IMR-90 (cell line): ENCODE measurements around the gene KDM2B. TPM values are rescaled to one million over a fixed set of nuclear protein-coding genes. Genes with fewer than 3 reads are reported as not detected.

Experiments used
- ATAC-seq: fragments of 200-7000 bp; cut with Tn5 transposase; 2 replicates; pipeline ENCODE4 v1.9.1; 2020; ENCODE audit warnings: low read depth, mild to moderate bottlenecking, moderate library complexity
- BruUV-seq: library from RNA; stranded (reverse); fragments of 400-500 nt; replicated peaks from 2 replicates; lab custom pipeline; 2021; lab: Mats Ljungman, UMichigan
- CTCF ChIA-PET: fragments of 300-600 bp; formaldehyde crosslinking; extraction: SDS; loops from one replicate; lab custom pipeline; 2021; ENCODE audit warnings: antibody characterized with exemption; lab: Yijun Ruan, JAX
- POLR2A ChIA-PET: fragments of 300-600 bp; sonication (Branson Sonifier 250); formaldehyde crosslinking; loops from one replicate; lab custom pipeline; 2022; ENCODE audit warnings: antibody characterized with exemption; ENCODE audit not compliant: unreplicated experiment; lab: Charles Lee
- DNase-seq: peaks from one replicate; pipeline ENCODE4 v3.0.0; 2013
- H2AFZ ChIP-seq: replicated peaks from 2 replicates; pipeline ENCODE3; 2013; ENCODE audit warnings: low read length, mild to moderate bottlenecking; ENCODE audit not compliant: poor library complexity
- H2AK5ac ChIP-seq: 2 replicates; pipeline ENCODE4 v1.6.1; 2013; ENCODE audit warnings: low read depth, low read length, inconsistent platforms
- H2AK9ac ChIP-seq: replicated peaks from 2 replicates; pipeline ENCODE3; 2013; ENCODE audit warnings: mild to moderate bottlenecking, low read depth, low read length, moderate library complexity; ENCODE audit not compliant: poor library complexity
- H2BK120ac ChIP-seq: 2 replicates; pipeline ENCODE4 v1.6.1; 2013; ENCODE audit warnings: low read depth, low read length, inconsistent platforms
- H2BK15ac ChIP-seq: 3 replicates; pipeline ENCODE4 v1.6.1; 2013; ENCODE audit warnings: low read depth, low read length, inconsistent platforms
- H2BK20ac ChIP-seq: 2 replicates; pipeline ENCODE4 v1.6.1; 2013; ENCODE audit warnings: low read depth, mild to moderate bottlenecking, inconsistent platforms, low read length, moderate library complexity
- H2BK5ac ChIP-seq: 2 replicates; pipeline ENCODE4 v1.6.1; 2013; ENCODE audit warnings: mild to moderate bottlenecking, low read depth, low read length, inconsistent platforms; ENCODE audit not compliant: poor library complexity, severe bottlenecking
- H3K14ac ChIP-seq: replicated peaks from 2 replicates; pipeline ENCODE4 v1.6.1; 2013; ENCODE audit warnings: low read depth, low read length, inconsistent platforms
- H3K18ac ChIP-seq: 2 replicates; pipeline ENCODE4 v1.6.1; 2013; ENCODE audit warnings: low read depth, low read length, control low read depth
- H3K23ac ChIP-seq: 2 replicates; pipeline ENCODE4 v1.6.1; 2013; ENCODE audit warnings: low read depth, low read length, inconsistent platforms
- H3K27ac ChIP-seq: 2 replicates; pipeline ENCODE4 v1.5.1; 2013; ENCODE audit warnings: mild to moderate bottlenecking, control low read depth, low read length; ENCODE audit not compliant: insufficient read depth
- H3K27me3 ChIP-seq: 2 replicates; pipeline ENCODE4 v1.6.1; 2013; ENCODE audit warnings: low read length; ENCODE audit not compliant: control insufficient read depth, insufficient read depth
- H3K36me3 ChIP-seq: 2 replicates; pipeline ENCODE4 v1.6.1; 2013; ENCODE audit warnings: low read length, mixed read lengths; ENCODE audit not compliant: control insufficient read depth, insufficient read depth
- H3K4ac ChIP-seq: 2 replicates; pipeline ENCODE4 v1.6.1; 2013; ENCODE audit warnings: low read depth, low read length, inconsistent platforms
- H3K4me1 ChIP-seq: 2 replicates; pipeline ENCODE4 v1.6.1; 2013; ENCODE audit warnings: low read length, mixed read lengths; ENCODE audit not compliant: control insufficient read depth, insufficient read depth
- H3K4me2 ChIP-seq: 2 replicates; pipeline ENCODE4 v1.6.1; 2013; ENCODE audit warnings: low read depth, mild to moderate bottlenecking, control low read depth, low read length, moderate library complexity
- H3K4me3 ChIP-seq: 2 replicates; pipeline ENCODE4 v1.5.1; 2013; ENCODE audit warnings: low read depth, mild to moderate bottlenecking, control low read depth, low read length, moderate library complexity; ENCODE audit not compliant: insufficient read depth
- H3K56ac ChIP-seq: 2 replicates; pipeline ENCODE4 v1.6.1; 2013; ENCODE audit warnings: low read length, inconsistent platforms; ENCODE audit not compliant: insufficient read depth; ENCODE audit errors: extremely low read depth
- H3K79me1 ChIP-seq, 2 experiments: 2 replicates each; pipeline ENCODE4 v1.6.1; 2013; ENCODE audit warnings: low read length in 2 of 2, inconsistent platforms in 1 of 2, low read depth in 1 of 2
- H3K9ac ChIP-seq: 2 replicates; pipeline ENCODE4 v1.6.1; 2013; ENCODE audit warnings: low read depth, low read length, control low read depth
- H3K9me1 ChIP-seq: 2 replicates; pipeline ENCODE4 v1.6.1; 2013; ENCODE audit warnings: low read length, inconsistent platforms; ENCODE audit not compliant: insufficient read depth
- H3K9me3 ChIP-seq: 2 replicates; pipeline ENCODE4 v1.6.1; 2013; ENCODE audit warnings: low read length; ENCODE audit not compliant: control insufficient read depth, insufficient read depth
- H4K20me1 ChIP-seq: 2 replicates; pipeline ENCODE4 v1.6.1; 2013; ENCODE audit warnings: low read length, inconsistent platforms; ENCODE audit not compliant: insufficient read depth
- H4K5ac ChIP-seq: 2 replicates; pipeline ENCODE4 v1.6.1; 2013; ENCODE audit warnings: mild to moderate bottlenecking, low read depth, low read length, control low read depth
- H4K8ac ChIP-seq, 2 experiments: 2 replicates each; pipeline ENCODE4 v1.6.1; 2013; ENCODE audit warnings: low read depth in 2 of 2, low read length in 2 of 2, control low read depth in 1 of 2, inconsistent platforms in 1 of 2
- H4K91ac ChIP-seq: 2 replicates; pipeline ENCODE4 v1.6.1; 2013; ENCODE audit warnings: low read depth, low read length, inconsistent platforms; ENCODE audit not compliant: insufficient read depth
- CEBPB ChIP-seq: IDR thresholded peaks from 2 replicates; pipeline ENCODE4 v1.6.1; 2012; ENCODE audit warnings: low read depth, low read length, improper control_type of control experiment
- NFE2L2 ChIP-seq: fragments of 150-350 bp; IDR thresholded peaks from 2 replicates; pipeline ENCODE4 v1.6.1; 2016; ENCODE audit warnings: low read depth, mild to moderate bottlenecking, low read length
- RAD21 ChIP-seq: IDR thresholded peaks from 2 replicates; pipeline ENCODE4 v1.6.1; 2012; ENCODE audit warnings: low read length, improper control_type of control experiment
- WGBS, 2 experiments: methylation state at CpG; one replicate each; pipeline versions ENCODE4 v1.1.5 to v1.1.7; 2013; ENCODE audit warnings: missing lambda C conversion rate in 2 of 2; ENCODE audit not compliant: insufficient read length in 1 of 2; ENCODE audit errors: extremely low coverage in 2 of 2; 5-methylcytosine and 5-hydroxymethylcytosine counted together
- dilution Hi-C: fragments of 300-500 bp; cut with HindIII; formaldehyde crosslinking; loops from one replicate; pipeline ENCODE4 v1.14.3; 2018; ENCODE audit warnings: low sequenced_read_pairs; ENCODE audit not compliant: unreplicated experiment
- in situ Hi-C: fragments of 300-500 bp; cut with MboI; formaldehyde crosslinking; loops from 3 replicates; pipeline ENCODE4 v1.14.3; 2019; ENCODE audit warnings: low sequenced_read_pairs, inconsistent platforms, mixed read lengths
- intact Hi-C: fragments of 100-400 bp; cut with micrococcal nuclease; formaldehyde crosslinking; loops from 2 replicates; pipeline ENCODE4 v1.10.0; 2022
- polyA plus RNA-seq, 3 experiments: library from polyadenylated mRNA; depleted of rRNA; stranded (reverse); fragments of >200 nt; gene quantifications; 2 replicates each; pipeline ENCODE4 v1.2.3, GENCODE V29; 2012; ENCODE audit warnings: low replicate concordance in 1 of 3
- total RNA-seq: library from RNA; depleted of rRNA; stranded (reverse); fragments of >200 nt; gene quantifications from 2 replicates; pipeline ENCODE4 v1.2.3, GENCODE V29; 2012
- TF ChIP-seq, protein P1 (sequence below): conservative IDR thresholded peaks from 2 replicates; pipeline ENCODE4 v1.5.1; 2012; ENCODE audit warnings: mild to moderate bottlenecking, low read depth, low read length, improper control_type of control experiment

KDM2B gene
- total and polyA plus RNA-seq, 2 of the 4 experiments (the other 2 are of a cell fraction) = 22.6 to 24.2 TPM

DNA sequence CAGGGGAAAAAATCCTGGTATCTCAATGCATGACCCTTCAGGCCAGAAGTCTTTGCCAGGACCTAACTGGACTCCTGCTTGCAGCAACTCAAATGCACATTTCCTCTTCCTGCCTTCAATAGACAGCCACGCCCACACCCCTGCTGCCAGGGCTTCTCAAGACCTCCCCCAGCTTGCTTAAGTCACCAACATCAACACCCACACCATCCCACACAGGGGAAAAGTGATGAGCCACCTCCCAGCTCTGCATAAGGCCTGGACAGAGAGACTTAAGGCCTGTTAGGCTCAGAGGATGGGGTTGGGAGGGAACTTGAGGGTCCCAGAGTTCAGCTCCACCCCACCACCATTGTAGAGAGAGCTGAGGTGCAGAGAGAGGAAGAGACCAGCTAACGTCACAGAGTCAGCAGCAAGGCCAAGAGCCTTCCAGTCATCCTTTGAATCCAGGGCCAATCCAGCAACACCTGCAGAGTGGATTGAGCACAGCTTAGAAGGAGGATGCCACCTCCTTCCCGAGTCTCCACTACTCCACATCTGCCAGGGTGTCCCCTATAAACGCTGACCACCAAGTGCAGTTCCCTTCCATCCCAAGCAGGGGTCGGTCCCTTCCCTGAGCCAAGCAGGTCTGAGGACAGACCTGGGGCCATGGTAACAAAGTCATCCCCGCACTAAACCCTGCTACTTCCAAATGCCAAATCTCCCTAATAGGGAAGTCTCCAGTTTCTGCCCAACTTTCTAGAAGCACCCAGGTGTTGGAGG, 50.0 kb downstream of the KDM2B start:
- Histone ChIP-seq H3K14ac (peak overlapping the region; percentile 54), H4K8ac (peak overlapping the region in 1 of 2 experiments; percentile 66; a peak in 2 of 4 replicates), H3K4me3 (no peak overlapping the region), H3K27me3 (no peaks in the 10 kb centered on the region), H3K56ac (no peak overlapping the region), H2BK15ac (peak overlapping the region; percentile 21; the same call in 1 of the 3 replicates), H3K9me3 (no peaks in the 10 kb centered on the region), H3K4ac (peak overlapping the region; percentile 78), H3K4me2 (no peak overlapping the region), H4K91ac (peak overlapping the region; percentile 7; the same call in 1 of the 2 replicates), H2BK120ac (peak overlapping the region; percentile 39; the same call in 1 of the 2 replicates), H4K5ac (peak overlapping the region; percentile 4), H2AK9ac (peak overlapping the region; percentile 60), H3K23ac (peak overlapping the region; percentile 55; the same call in 1 of the 2 replicates), H2AK5ac (peak overlapping the region; percentile 55), H2AFZ (peak overlapping the region; percentile 83), H3K27ac (peak overlapping the region; percentile 3; the same call in 1 of the 2 replicates), H2BK20ac (no peak overlapping the region), H3K9me1 (peaks cover 33% of the 10 kb centered on the region; the same call in 1 of the 2 replicates), H3K18ac (no peak overlapping the region; the same call in 1 of the 2 replicates), H3K36me3 (peaks cover 7% of the 10 kb centered on the region), H3K4me1 (peaks cover 24% of the 10 kb centered on the region), H4K20me1 (0 out of 2 replicates have a peak, but pooled peaks cover 6% of the 10 kb centered on the region), H3K9ac (no peak overlapping the region), H2BK5ac (peak overlapping the region; percentile 39), H3K79me1 (peaks cover 9 to 49% of the 10 kb centered on the region in 2 experiments)
- 100% methylated on average over 1 of the region's 6 CpGs; no CpG with 5 or more reads in 1 of the 2 experiments for WGBS, 2 experiments
- in situ Hi-C loops = no loop called here
- ATAC-seq (peak; percentile 82), DNase-seq (peak; percentile 88)
- no TSS peak for BruUV-seq
- dilution Hi-C loops = no loop called here
- TF ChIP-seq CEBPB = 0 out of 2 replicates have a peak, but pooled peaks have one; percentile 43
- TF ChIP-seq, protein P1, sequence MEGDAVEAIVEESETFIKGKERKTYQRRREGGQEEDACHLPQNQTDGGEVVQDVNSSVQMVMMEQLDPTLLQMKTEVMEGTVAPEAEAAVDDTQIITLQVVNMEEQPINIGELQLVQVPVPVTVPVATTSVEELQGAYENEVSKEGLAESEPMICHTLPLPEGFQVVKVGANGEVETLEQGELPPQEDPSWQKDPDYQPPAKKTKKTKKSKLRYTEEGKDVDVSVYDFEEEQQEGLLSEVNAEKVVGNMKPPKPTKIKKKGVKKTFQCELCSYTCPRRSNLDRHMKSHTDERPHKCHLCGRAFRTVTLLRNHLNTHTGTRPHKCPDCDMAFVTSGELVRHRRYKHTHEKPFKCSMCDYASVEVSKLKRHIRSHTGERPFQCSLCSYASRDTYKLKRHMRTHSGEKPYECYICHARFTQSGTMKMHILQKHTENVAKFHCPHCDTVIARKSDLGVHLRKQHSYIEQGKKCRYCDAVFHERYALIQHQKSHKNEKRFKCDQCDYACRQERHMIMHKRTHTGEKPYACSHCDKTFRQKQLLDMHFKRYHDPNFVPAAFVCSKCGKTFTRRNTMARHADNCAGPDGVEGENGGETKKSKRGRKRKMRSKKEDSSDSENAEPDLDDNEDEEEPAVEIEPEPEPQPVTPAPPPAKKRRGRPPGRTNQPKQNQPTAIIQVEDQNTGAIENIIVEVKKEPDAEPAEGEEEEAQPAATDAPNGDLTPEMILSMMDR = no peak
- TF ChIP-seq RAD21 = 0 out of 2 replicates have a peak, but pooled peaks have one; percentile 7
- no peak for TF ChIP-seq NFE2L2
- CTCF ChIA-PET = no interaction called here
- POLR2A ChIA-PET = interaction anchor here (0.6 kb wide), 1 partner anchor 49 kb away, joined by 9 read pairs; no protein-coding TSS in a partner anchor
- intact Hi-C loops = no loop called here
